ENCODE measurements around the gene CST4.
"Not testable (repeated sequence)": the region's sequence is repeated elsewhere in the genome, so short reads cannot be mapped to it uniquely, and the experiment has no call there.

The CST4 gene

DNA sequence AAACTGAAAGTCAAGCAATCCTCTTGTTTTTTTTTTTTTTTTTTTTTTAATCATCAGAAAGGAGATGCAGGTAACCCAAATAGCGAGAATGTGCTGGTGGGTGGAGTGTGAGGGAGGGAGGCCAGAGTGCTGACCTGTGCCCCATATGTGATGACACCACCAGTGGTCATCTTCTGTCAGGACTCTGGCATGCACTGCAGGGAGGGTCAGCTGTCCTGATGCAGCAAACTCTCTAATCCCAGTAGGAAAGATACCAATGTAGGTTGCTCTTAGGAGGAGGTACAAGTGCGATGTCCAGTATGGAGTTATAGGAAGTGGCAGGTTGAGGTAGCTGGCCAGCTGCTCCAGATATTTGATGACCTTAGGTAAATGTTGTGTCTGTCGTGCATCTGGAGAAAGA, 2.8 kb upstream of the CST4 start:
- no peak overlapping the region for H3K4me3 ChIP-seq (ENCODE audit: low read depth, low read length)
- DNase-seq (ENCODE audit: low read depth), result no peak
- TF ChIP-seq, protein P1, sequence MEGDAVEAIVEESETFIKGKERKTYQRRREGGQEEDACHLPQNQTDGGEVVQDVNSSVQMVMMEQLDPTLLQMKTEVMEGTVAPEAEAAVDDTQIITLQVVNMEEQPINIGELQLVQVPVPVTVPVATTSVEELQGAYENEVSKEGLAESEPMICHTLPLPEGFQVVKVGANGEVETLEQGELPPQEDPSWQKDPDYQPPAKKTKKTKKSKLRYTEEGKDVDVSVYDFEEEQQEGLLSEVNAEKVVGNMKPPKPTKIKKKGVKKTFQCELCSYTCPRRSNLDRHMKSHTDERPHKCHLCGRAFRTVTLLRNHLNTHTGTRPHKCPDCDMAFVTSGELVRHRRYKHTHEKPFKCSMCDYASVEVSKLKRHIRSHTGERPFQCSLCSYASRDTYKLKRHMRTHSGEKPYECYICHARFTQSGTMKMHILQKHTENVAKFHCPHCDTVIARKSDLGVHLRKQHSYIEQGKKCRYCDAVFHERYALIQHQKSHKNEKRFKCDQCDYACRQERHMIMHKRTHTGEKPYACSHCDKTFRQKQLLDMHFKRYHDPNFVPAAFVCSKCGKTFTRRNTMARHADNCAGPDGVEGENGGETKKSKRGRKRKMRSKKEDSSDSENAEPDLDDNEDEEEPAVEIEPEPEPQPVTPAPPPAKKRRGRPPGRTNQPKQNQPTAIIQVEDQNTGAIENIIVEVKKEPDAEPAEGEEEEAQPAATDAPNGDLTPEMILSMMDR (conservative IDR thresholded peaks at IDR 0.05; ENCODE audit: low read depth, low read length), result no peak

DNA sequence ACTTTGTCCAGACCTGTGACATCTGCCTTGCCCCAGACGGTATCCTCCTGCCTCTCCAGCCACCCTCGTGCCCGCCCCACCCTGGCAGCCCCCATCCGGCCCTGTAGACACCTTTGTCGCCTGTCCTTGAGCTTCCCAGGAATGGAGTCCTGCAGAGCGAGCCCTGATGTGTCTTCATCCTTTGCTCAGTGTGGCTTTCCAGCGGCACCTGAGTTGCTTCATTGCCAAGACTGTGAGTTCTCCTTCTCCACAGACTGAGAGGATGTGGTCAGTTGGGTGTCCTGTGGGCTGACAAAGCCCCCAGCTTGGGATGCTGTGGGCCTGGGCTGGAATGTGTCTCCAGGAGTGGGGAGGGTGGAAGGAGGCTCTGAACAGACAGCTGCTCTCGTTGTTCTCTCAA, 1.7 kb upstream of the CST4 start:
- no peak for DNase-seq (ENCODE audit: low read depth)
- TF ChIP-seq, protein P1 (conservative IDR thresholded peaks at IDR 0.05; ENCODE audit: low read depth, low read length), result no peak
- H3K4me3 ChIP-seq (ENCODE audit: low read depth, low read length), result no peak overlapping the region

DNA sequence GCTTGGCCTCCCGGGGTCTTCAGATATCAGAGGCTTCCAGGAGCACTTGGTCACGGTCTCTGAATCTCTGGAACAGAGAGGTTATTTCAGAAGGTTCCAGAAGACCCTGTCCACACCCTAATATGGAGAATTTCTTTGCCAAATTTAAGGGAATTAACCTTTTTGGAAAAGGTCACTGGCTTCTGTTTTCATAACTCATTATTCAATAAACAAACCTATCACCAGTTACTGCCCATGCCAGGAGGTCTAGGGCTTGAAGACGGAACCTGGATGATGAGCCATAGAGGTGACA, 507 bp upstream of the CST4 start:
- H3K4me3 ChIP-seq (ENCODE audit: low read depth, low read length), result no peak overlapping the region
- no peak for DNase-seq (ENCODE audit: low read depth)
- TF ChIP-seq, protein P1 (conservative IDR thresholded peaks at IDR 0.05; ENCODE audit: low read depth, low read length), result no peak

DNA sequence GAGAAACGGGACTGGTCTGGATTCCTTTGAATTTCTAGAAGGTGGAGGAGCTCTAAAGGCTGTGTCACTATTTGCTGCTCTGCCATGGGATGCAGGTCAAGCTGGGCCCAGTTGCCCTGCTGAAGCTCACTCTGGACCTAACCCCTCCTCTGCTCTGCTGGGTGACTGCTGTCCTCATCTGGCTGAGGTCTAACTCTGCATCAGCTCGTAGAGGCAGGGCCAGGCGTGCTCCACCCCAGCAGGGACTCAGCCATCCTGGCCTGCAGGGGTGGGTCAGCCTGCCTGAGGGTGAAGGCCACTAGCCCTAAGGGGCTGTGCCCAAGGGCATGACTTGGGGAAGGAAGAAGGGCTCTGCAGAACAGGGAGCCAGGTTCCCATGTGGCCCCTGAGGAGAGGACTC, 852 bp downstream of the CST4 start:
- DNase-seq (ENCODE audit: low read depth), result no peak
- TF ChIP-seq, protein P1 (conservative IDR thresholded peaks at IDR 0.05; ENCODE audit: low read depth, low read length), result no peak
- H3K4me3 ChIP-seq (ENCODE audit: low read depth, low read length), result no peak overlapping the region

DNA sequence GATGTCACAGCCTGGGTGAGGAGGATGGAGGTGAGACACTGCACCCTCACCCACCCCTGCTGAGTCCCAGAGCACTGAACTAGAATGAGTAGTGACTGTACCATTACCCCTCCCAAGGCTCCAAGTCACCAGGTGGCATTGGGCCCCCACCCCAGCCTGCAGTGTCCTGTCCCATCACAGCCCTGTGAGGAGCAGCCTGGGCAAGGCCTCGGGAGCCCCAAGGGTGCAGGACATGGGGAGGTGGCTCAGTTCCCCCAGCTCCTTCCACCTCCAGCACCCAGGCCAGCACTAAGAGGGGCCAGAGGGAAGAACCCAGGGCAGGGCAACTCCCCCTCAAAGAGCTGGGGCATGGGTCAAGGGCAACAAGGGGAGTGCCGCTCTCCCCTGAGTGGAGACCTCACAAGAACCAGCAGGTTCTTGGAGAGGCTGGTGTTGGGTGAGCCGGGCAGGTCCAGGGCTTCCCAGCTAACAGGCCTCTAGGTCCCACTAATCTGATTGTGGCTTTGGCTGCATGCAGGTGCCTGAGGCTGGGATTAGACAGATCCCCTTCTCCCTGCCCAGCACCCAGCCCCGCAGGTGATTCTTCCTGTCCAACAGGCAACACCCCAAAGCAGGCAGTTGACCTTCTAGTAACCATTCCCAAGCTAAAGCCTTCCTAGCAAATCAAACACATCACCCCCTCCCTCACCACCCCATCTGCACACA, 2.6 kb downstream of the CST4 start:
- TF ChIP-seq, protein P1 (conservative IDR thresholded peaks at IDR 0.05; ENCODE audit: low read depth, low read length), result no peak

DNA sequence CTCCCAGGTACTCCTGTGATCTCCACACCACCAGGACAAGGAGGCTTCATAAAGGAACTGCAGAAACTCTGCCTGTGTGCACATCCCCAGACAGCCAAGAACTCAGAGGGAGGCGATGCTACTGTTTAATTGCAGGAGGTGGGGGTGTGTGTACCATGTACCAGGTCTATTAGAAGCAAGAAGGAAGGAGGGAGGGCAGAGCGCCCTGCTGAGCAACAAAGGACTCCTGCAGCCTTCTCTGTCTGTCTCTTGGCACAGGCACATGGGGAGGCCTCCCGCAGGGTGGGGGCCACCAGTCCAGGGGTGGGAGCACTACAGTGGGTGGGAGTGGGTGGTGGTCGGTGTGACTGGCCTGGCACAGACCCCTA, 3.3 kb downstream of the CST4 start:
- not testable (repeated sequence) for H3K4me3 ChIP-seq (ENCODE audit: low read depth, low read length); DNase-seq (ENCODE audit: low read depth)

More for the DNA sequence above, 2.6 kb downstream of the CST4 start:
- H3K4me3 ChIP-seq (ENCODE audit: low read depth, low read length), result no peak overlapping the region
- DNase-seq (ENCODE audit: low read depth), result no peak

DNA sequence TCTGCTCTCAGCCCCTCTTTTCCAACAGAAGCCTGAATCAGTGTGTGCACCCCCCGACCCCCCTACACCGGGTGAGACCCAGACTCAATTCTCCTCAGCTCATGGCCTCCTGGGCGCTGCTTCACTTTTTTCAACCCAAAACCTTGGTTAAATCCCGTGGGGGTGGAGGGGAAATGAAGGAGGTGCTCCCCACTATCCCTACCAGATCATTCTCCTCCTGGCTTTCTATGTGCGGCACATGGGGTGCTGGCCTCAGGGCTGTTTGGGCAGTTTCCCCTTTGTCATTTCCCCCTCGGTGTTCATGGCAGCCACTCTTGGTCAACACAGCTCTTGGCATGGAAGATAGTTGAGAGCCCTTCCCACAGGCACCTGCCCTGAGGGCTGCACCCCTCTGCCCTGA, 4.6 kb downstream of the CST4 start:
- DNase-seq (ENCODE audit: low read depth), result no peak
- no peak overlapping the region for H3K4me3 ChIP-seq (ENCODE audit: low read depth, low read length)
- TF ChIP-seq, protein P1 (conservative IDR thresholded peaks at IDR 0.05; ENCODE audit: low read depth, low read length), result no peak

Measured in choroid plexus epithelial cell (primary cell).